Natural killer cell treated with Interleukin-12 subunit alpha and Interleukin-12 subunit beta and Interleukin-15 and Interleukin-18, amount 100 ng/mL, for 72 hours (primary cell): ENCODE results near the gene TUBGCP3. TPM values are rescaled to one million over a fixed set of nuclear protein-coding genes. Genes with fewer than 3 reads are reported as not detected.
A peak's percentile ranks its signal among the peaks of the same experiment; 100 is the strongest.
"Not testable (repeated sequence)": the region's sequence is repeated elsewhere in the genome, so short reads cannot be mapped to it uniquely, and the experiment has no call there.

Source experiments
- ATAC-seq, 2 donors: fragments of 150-1000 bp; cut with Tn5 transposase in 1 of 2; sonication (Bioruptor Pico), chemical (Tn5 transposase) in 1 of 2; 2 replicates each; pipeline ENCODE4 v1.10.0; 2021
- DNase-seq: peaks from one replicate; pipeline ENCODE4 v3.0.0; 2022; ENCODE audit warnings: low spot score
- H3K27ac Mint-ChIP-seq, 2 donors: 1 replicate in 1 of 2; 2 replicates in 1 of 2; pipeline ENCODE4 v1.8.0; 2022; ENCODE audit warnings: mixed read lengths in 2 of 2, mild to moderate bottlenecking in 1 of 2, moderate library complexity in 1 of 2
- H3K27me3 Mint-ChIP-seq, 2 donors: 1 replicate in 1 of 2; 2 replicates in 1 of 2; pipeline ENCODE4 v1.8.0; 2022; ENCODE audit warnings: mixed read lengths in 2 of 2
- H3K36me3 Mint-ChIP-seq: one replicate; pipeline ENCODE4 v1.8.0; 2022; ENCODE audit warnings: mixed read lengths
- H3K4me1 Mint-ChIP-seq, 2 donors: 1 replicate in 1 of 2; 2 replicates in 1 of 2; pipeline ENCODE4 v1.8.0; 2022; ENCODE audit warnings: low read depth in 2 of 2, mixed read lengths in 2 of 2, mild to moderate bottlenecking in 1 of 2
- H3K4me3 Mint-ChIP-seq: one replicate; pipeline ENCODE4 v1.8.0; 2022; ENCODE audit warnings: mixed read lengths
- H3K9me3 Mint-ChIP-seq: 2 replicates; pipeline ENCODE4 v1.8.0; 2022; ENCODE audit warnings: mixed read lengths
- total RNA-seq, 2 donors: library from RNA; stranded (reverse); gene quantifications; one replicate each; pipeline ENCODE4 v1.2.3, GENCODE V29; 2022

Gene TUBGCP3
- total RNA-seq, 2 donors from 2014 or later = 46.7 to 86.3 TPM

- no peak for DNase-seq
- H3K27me3 Mint-ChIP-seq = no peaks in the 10 kb centered on the region
- H3K36me3 Mint-ChIP-seq = no peaks in the 10 kb centered on the region
- H3K27ac Mint-ChIP-seq = no peak overlapping the region
- no peaks in the 10 kb centered on the region for H3K9me3 Mint-ChIP-seq
- H3K4me3 Mint-ChIP-seq = no peak overlapping the region
- no peaks in the 10 kb centered on the region for H3K4me1 Mint-ChIP-seq
- no peak for ATAC-seq
These were observed 66.8 kb downstream of the TUBGCP3 start for GRCh38 chr13:112521073-112521685.

DNA sequence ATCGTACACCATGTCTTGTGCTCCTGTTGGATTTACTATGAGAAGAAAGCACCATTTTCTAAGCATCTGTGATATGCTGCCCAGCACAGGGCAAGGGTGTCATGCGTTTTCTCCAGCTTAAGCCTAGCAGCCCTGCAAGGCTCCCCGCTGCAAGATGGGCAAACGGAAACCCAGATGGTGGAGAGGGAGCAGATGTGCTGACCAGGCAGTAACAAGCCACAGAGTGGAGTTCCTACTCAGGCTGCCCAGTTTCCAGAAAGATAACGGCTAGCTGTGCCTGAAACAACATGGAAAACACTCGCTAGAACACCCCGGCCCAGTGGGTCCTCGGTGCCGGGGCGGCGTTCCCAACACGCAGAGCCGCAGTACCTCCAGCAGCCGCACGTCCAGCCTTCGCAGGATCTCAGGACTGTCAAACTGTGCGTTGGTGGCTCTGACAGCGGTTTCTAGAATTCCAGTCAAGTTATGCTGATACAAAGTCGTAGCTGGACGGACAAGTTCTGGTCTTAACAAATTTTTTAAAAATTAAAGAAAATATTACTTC, 68.4 kb downstream of the TUBGCP3 start:
- no peak for DNase-seq
- no peak overlapping the region for H3K4me3 Mint-ChIP-seq
- ATAC-seq = no peak
- no peaks in the 10 kb centered on the region for H3K9me3 Mint-ChIP-seq
- H3K4me1 Mint-ChIP-seq = no peaks in the 10 kb centered on the region
- H3K27ac Mint-ChIP-seq = no peak overlapping the region
- no peaks in the 10 kb centered on the region for H3K36me3 Mint-ChIP-seq
- H3K27me3 Mint-ChIP-seq = no peaks in the 10 kb centered on the region

- Mint-ChIP-seq H3K36me3 (no peaks in the 10 kb centered on the region), H3K27ac (no peak overlapping the region), H3K9me3 (no peaks in the 10 kb centered on the region), H3K4me3 (no peak overlapping the region), H3K4me1 (peaks cover 0 to 2% of the 10 kb centered on the region in 2 donors), H3K27me3 (no peaks in the 10 kb centered on the region)
- DNase-seq (no peak), ATAC-seq (no peak)
These were observed 71.7 kb downstream of the TUBGCP3 start for GRCh38 chr13:112516218-112516617.

- no peaks in the 10 kb centered on the region for H3K36me3 Mint-ChIP-seq
- no peak for ATAC-seq
- H3K9me3 Mint-ChIP-seq = no peaks in the 10 kb centered on the region
- no peak overlapping the region for H3K4me3 Mint-ChIP-seq
- no peaks in the 10 kb centered on the region for H3K27me3 Mint-ChIP-seq
- H3K4me1 Mint-ChIP-seq = peaks cover 3 to 15% of the 10 kb centered on the region in 2 donors
- H3K27ac Mint-ChIP-seq = no peak overlapping the region
- DNase-seq = no peak
These were observed 74.2 kb downstream of the TUBGCP3 start for GRCh38 chr13:112513761-112514160.

DNA sequence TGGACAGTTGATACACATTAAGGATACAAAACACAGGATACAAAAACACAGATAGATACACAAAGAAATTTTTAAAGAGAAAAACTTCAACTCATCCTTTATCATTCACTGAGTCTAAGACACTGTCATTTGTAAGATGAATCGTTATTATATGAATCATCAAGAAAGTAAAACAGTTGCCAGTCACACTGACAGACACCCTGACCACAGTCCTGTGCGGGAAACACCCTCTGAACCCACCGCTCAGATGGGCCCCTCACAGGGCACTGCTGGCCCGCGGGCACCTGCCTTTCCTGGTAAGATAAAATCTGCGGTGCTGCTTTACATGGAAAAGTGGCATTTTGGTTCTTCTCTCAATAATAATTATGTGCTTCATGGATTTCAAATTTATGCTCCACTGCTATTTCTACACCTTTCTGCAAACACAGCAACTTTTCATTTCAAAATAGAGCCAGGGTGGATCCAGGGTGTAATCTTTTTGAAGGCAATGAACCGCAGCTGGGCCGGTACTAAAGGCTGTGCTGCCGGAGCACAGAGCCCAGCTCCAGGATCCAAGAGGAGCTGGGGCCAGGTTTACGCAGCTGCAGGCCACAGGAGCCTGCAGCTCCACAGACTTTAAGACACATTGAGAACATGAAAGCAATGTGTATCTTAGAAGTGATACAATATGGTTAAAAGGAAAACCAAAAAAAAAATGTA, 76.8 kb downstream of the TUBGCP3 start:
- H3K4me1 Mint-ChIP-seq = peaks cover 3 to 15% of the 10 kb centered on the region in 2 donors
- ATAC-seq (peak; percentile 91 to 95), DNase-seq (no peak)
- H3K9me3 Mint-ChIP-seq = no peaks in the 10 kb centered on the region
- H3K27ac Mint-ChIP-seq = no peak overlapping the region
- H3K36me3 Mint-ChIP-seq = no peaks in the 10 kb centered on the region
- no peak overlapping the region for H3K4me3 Mint-ChIP-seq
- no peaks in the 10 kb centered on the region for H3K27me3 Mint-ChIP-seq

GRCh38 chr13:112510002-112510780, 77.8 kb downstream of the TUBGCP3 start:
- Mint-ChIP-seq H3K27ac (no peak overlapping the region), H3K9me3 (no peaks in the 10 kb centered on the region), H3K36me3 (peaks cover 6% of the 10 kb centered on the region), H3K27me3 (no peaks in the 10 kb centered on the region), H3K4me3 (no peak overlapping the region), H3K4me1 (peaks cover 3 to 15% of the 10 kb centered on the region in 2 donors)
- ATAC-seq = no peak
- DNase-seq = no peak

DNA sequence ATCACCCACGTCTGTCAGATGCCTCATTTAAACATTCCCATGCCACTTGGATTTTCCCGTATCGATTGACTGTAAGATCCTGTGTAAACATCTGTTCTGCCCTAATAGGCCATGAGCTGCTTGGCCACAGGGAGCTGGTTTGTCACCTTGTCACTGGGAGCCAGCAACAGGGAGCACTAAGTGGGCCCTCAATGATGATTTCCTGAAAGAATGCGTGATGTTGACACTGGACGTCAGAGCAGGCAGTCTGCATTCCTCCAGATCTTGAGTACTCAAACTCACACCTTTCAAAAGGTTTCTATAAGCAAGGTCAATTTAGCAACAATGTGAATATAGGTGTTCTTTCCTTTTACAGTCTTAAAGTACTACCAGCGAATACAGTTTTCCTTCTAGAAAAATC, 78.8 kb downstream of the TUBGCP3 start:
- H3K9me3 Mint-ChIP-seq = no peaks in the 10 kb centered on the region
- DNase-seq (no peak), ATAC-seq (no peak)
- no peak overlapping the region for H3K4me3 Mint-ChIP-seq
- H3K4me1 Mint-ChIP-seq = peaks cover 3 to 15% of the 10 kb centered on the region in 2 donors
- peaks cover 6% of the 10 kb centered on the region for H3K36me3 Mint-ChIP-seq
- H3K27me3 Mint-ChIP-seq = no peaks in the 10 kb centered on the region
- H3K27ac Mint-ChIP-seq = peak overlapping the region in 1 of 2 donors; percentile 56

GRCh38 chr13:112506046-112506445, 81.9 kb downstream of the TUBGCP3 start:
- H3K9me3 Mint-ChIP-seq = no peaks in the 10 kb centered on the region
- no peak for ATAC-seq
- peaks cover 3 to 11% of the 10 kb centered on the region in 2 donors for H3K4me1 Mint-ChIP-seq
- H3K4me3 Mint-ChIP-seq = no peak overlapping the region
- no peaks in the 10 kb centered on the region for H3K27me3 Mint-ChIP-seq
- no peak for DNase-seq
- peaks cover 6% of the 10 kb centered on the region for H3K36me3 Mint-ChIP-seq
- H3K27ac Mint-ChIP-seq = no peak overlapping the region

GRCh38 chr13:112496166-112496565, 91.8 kb downstream of the TUBGCP3 start:
- Mint-ChIP-seq H3K27me3 (no peaks in the 10 kb centered on the region), H3K4me3 (no peak overlapping the region), H3K4me1 (peaks cover 2 to 6% of the 10 kb centered on the region in 2 donors), H3K36me3 (peaks cover 13% of the 10 kb centered on the region), H3K27ac (no peak overlapping the region), H3K9me3 (no peaks in the 10 kb centered on the region)
- DNase-seq (no peak), ATAC-seq (no peak)

DNA sequence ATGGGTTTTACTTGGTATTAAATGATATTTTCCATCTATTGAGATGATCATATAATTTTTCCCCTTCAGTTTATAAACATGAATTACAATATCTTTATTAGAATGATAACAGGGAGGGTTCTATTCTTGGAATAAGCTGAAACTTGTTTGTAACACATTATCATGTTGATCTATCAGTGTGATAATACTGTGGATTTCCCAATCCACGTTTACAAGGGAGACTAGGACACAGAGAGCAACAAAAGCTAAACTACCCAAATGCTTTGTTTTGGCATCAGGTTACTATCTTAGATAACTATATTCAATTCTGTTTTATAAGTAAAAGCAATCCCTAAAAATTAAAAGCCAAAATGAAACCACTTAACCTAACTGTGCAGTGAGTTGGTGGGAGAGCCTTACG, 92.5 kb downstream of the TUBGCP3 start:
- H3K27ac Mint-ChIP-seq = no peak overlapping the region
- H3K27me3 Mint-ChIP-seq = no peaks in the 10 kb centered on the region
- ATAC-seq = no peak
- H3K36me3 Mint-ChIP-seq = peaks cover 13% of the 10 kb centered on the region
- H3K4me1 Mint-ChIP-seq = peaks cover 5 to 6% of the 10 kb centered on the region in 2 donors
- no peak for DNase-seq
- H3K9me3 Mint-ChIP-seq = no peaks in the 10 kb centered on the region
- no peak overlapping the region for H3K4me3 Mint-ChIP-seq

DNA sequence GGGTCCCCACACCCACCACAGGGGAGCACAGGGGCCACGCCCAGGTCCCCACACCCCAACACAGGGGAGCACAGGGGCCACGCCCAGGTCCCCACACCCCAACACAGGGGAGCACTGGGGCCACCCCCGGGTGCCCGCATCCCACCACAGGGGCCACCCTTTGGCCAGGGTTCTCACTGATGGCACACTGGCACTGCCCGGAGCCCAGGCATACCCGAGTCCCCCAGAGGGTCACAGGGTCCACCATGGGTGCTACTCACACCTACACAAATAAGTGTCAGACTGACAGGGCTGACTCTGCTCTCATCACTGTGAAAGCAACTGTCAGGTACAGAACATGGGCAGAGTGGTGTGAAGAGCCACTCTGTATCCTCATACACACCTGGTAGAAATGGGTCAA, 98.8 kb downstream of the TUBGCP3 start:
- Mint-ChIP-seq H3K27me3 (no peaks in the 10 kb centered on the region), H3K4me3 (no peak overlapping the region), H3K27ac (no peak overlapping the region), H3K9me3 (no peaks in the 10 kb centered on the region), H3K36me3 (no peaks in the 10 kb centered on the region), H3K4me1 (peaks cover 5 to 6% of the 10 kb centered on the region in 2 donors)
- DNase-seq (no peak), ATAC-seq (peak in 1 of 2 donors; percentile 36)

DNA sequence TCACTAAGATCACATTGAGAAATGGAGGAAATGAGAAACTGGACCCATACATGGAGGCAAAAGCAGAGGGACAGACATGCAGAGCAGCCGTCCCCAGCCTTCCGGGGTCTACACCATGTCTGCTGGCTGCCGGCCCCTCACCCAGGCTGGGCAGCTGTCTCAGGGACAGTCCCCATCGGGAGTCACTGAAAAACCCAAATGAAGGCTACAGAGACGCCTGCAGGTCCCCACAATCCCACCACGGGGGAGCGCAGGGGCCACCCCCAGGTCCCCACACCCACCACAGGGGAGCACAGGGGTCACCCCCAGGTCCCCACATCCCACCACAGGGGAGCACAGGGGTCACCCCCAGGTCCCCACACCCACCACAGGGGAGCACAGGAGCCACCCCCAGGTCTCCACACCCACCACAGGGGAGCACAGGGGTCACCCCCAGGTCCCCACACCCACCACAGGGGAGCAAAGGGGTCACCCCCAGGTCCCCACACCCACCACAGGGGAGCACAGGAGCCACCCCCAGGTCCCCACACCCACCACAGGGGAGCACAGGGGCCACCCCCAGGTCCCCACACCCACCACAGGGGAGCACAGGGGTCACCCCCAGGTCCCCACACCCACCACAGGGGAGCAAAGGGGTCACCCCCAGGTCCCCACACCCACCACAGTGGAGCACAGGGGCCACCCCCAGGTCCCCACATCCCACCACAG, 99.5 kb downstream of the TUBGCP3 start:
- H3K27me3 Mint-ChIP-seq, H3K36me3 Mint-ChIP-seq, ATAC-seq: not testable (repeated sequence)

GRCh38 chr13:112487127-112487517, 100.8 kb downstream of the TUBGCP3 start:
- DNase-seq (no peak), ATAC-seq (no peak)
- no peak overlapping the region for H3K27ac Mint-ChIP-seq
- no peak overlapping the region for H3K4me3 Mint-ChIP-seq
- H3K27me3 Mint-ChIP-seq = no peaks in the 10 kb centered on the region
- no peaks in the 10 kb centered on the region for H3K36me3 Mint-ChIP-seq
- H3K4me1 Mint-ChIP-seq = peaks cover 3 to 5% of the 10 kb centered on the region in 2 donors
- no peaks in the 10 kb centered on the region for H3K9me3 Mint-ChIP-seq

More for the DNA sequence above, 99.5 kb downstream of the TUBGCP3 start:
- H3K4me1 Mint-ChIP-seq, H3K4me3 Mint-ChIP-seq, H3K9me3 Mint-ChIP-seq, DNase-seq, H3K27ac Mint-ChIP-seq: not testable (repeated sequence)
